ENCODE measurements around the gene AACS. TPM values are rescaled to one million over a fixed set of nuclear protein-coding genes. Genes with fewer than 3 reads are reported as not detected.

The AACS gene
- polyA plus RNA-seq, 1 donor from 2014 or later, result 33.2 TPM

- no peak overlapping the region for H3K9ac ChIP-seq (ENCODE audit: low read length)
- H3F3A ChIP-seq (ENCODE audit: insufficient read depth, low read length, poor library complexity, severe bottlenecking), result no peaks in the 10 kb centered on the region
- no peaks in the 10 kb centered on the region for H3K9me2 ChIP-seq (ENCODE audit: insufficient read depth, low read length)
- H2AFZ ChIP-seq (ENCODE audit: low read depth, low read length), result no peak overlapping the region
- peaks cover 2% of the 10 kb centered on the region for H3K36me3 ChIP-seq (ENCODE audit: insufficient read depth, low read length)
- no peaks in the 10 kb centered on the region for H4K20me1 ChIP-seq (ENCODE audit: insufficient read depth)
- TF ChIP-seq MXI1 (conservative IDR thresholded peaks at IDR 0.05; ENCODE audit: poor library complexity, severe bottlenecking), result no peak
- no peak for TF ChIP-seq EP300 (conservative IDR thresholded peaks at IDR 0.05; ENCODE audit: poor library complexity, severe bottlenecking)
- TF ChIP-seq TAF1 (IDR thresholded peaks at IDR 0.05; ENCODE audit: low read depth), result no peak
- no peak for TF ChIP-seq SMC3 (conservative IDR thresholded peaks at IDR 0.05; ENCODE audit: poor library complexity)
- TF ChIP-seq POLR2AphosphoS5 (IDR thresholded peaks at IDR 0.05), result no peak
- no peak for TF ChIP-seq EZH2 (IDR thresholded peaks at IDR 0.05; ENCODE audit: borderline replicate concordance, insufficient read depth, low read length, poor library complexity, severe bottlenecking)
- TF ChIP-seq RAD21 (conservative IDR thresholded peaks at IDR 0.05), result no peak
- TF ChIP-seq REST (IDR thresholded peaks at IDR 0.05; ENCODE audit: borderline replicate concordance), result no peak
- TF ChIP-seq CTCF (IDR thresholded peaks at IDR 0.05; ENCODE audit: poor library complexity, severe bottlenecking), result no peak
- no peaks in the 10 kb centered on the region for H3K79me2 ChIP-seq (replicated peaks; ENCODE audit: insufficient read depth, low read length)
- no peak overlapping the region for H3K4me3 ChIP-seq (ENCODE audit: low read length)
- no peaks in the 10 kb centered on the region for H3K9me3 ChIP-seq (ENCODE audit: low read length)
- no peak overlapping the region for H3K27ac ChIP-seq (ENCODE audit: low read length)
- no peaks in the 10 kb centered on the region for H3K27me3 ChIP-seq (ENCODE audit: insufficient read depth, low read depth, low read length)
- H3K4me2 ChIP-seq (ENCODE audit: low read length), result no peak overlapping the region
These were observed 14.7 kb downstream of the AACS start for GRCh38 chr12:125079648-125080645.

GRCh38 chr12:125081427-125081826 is 16.2 kb downstream of the AACS start:
- Histone ChIP-seq H3F3A (ENCODE audit: insufficient read depth, low read length, poor library complexity, severe bottlenecking) (no peaks in the 10 kb centered on the region), H3K4me2 (ENCODE audit: low read length) (no peak overlapping the region), H3K27me3 (ENCODE audit: insufficient read depth, low read depth, low read length) (no peaks in the 10 kb centered on the region), H2AFZ (ENCODE audit: low read depth, low read length) (no peak overlapping the region), H3K27ac (ENCODE audit: low read length) (no peak overlapping the region), H4K20me1 (ENCODE audit: insufficient read depth) (no peaks in the 10 kb centered on the region), H3K36me3 (ENCODE audit: insufficient read depth, low read length) (peaks cover 8% of the 10 kb centered on the region), H3K9me3 (ENCODE audit: low read length) (no peaks in the 10 kb centered on the region), H3K79me2 (replicated peaks; ENCODE audit: insufficient read depth, low read length) (no peaks in the 10 kb centered on the region), H3K4me3 (ENCODE audit: low read length) (no peak overlapping the region), H3K9me2 (ENCODE audit: insufficient read depth, low read length) (no peaks in the 10 kb centered on the region), H3K9ac (ENCODE audit: low read length) (no peak overlapping the region)
- no peak for TF ChIP-seq REST (IDR thresholded peaks at IDR 0.05; ENCODE audit: borderline replicate concordance)
- TF ChIP-seq EP300 (conservative IDR thresholded peaks at IDR 0.05; ENCODE audit: poor library complexity, severe bottlenecking), result no peak
- no peak for TF ChIP-seq CTCF (IDR thresholded peaks at IDR 0.05; ENCODE audit: poor library complexity, severe bottlenecking)
- TF ChIP-seq POLR2AphosphoS5 (IDR thresholded peaks at IDR 0.05), result no peak
